NCI-H1436 (cell line): ENCODE data around the gene TCF20.

Source experiments
- DNase-seq: peaks from one replicate; lab custom pipeline; 2025; lab: John Stamatoyannopoulos, UW

TCF20 gene

GRCh38 chr22:42270510-42271190, at the start of gene TCF20:
TSS of gene TCF20 (minus strand) at chr22:42270653. CDS start at chr22:42215305, 55,348 bp downstream.
- DNase-seq: peak; percentile 75

DNA sequence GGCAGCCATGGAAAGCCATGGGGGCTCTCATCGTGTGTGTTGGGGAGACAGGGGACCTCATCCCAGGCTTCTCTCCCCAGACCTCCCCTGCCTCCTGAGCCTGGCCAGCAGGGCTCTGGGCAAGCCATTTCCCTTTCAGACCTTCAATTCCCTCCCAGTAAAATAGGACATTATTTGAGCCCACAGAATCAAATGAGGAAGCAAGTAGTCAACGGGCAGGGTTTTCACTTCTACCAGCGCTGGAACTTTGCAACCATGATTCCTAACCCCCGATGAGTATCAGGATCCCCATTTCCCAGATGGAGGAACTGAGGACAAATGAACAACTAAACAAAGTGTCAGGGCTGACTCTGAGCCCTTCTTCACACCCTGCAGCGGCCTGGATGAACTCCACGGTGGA, 48.9 kb upstream of the TCF20 start:
- no peak for DNase-seq

DNA sequence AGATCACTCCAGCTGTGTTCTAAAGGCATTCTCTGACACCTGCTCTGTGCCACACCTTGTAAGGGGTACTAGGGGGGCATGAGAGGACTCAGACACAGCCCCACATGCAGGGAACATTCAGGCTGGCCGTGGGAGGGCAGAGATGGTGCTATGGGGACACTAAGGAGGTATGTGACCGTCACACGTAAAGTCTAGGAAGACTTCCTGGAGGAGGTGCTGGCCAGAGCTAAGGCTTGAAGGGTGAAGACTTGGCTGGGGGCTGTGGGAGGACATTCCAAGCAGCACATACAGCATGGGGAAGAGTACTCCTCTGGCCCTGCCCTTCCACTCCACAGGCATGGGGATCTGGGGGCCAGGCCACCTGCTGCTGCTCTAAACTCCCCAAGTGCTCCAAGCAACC, 48.5 kb upstream of the TCF20 start:
- no peak for DNase-seq

DNA sequence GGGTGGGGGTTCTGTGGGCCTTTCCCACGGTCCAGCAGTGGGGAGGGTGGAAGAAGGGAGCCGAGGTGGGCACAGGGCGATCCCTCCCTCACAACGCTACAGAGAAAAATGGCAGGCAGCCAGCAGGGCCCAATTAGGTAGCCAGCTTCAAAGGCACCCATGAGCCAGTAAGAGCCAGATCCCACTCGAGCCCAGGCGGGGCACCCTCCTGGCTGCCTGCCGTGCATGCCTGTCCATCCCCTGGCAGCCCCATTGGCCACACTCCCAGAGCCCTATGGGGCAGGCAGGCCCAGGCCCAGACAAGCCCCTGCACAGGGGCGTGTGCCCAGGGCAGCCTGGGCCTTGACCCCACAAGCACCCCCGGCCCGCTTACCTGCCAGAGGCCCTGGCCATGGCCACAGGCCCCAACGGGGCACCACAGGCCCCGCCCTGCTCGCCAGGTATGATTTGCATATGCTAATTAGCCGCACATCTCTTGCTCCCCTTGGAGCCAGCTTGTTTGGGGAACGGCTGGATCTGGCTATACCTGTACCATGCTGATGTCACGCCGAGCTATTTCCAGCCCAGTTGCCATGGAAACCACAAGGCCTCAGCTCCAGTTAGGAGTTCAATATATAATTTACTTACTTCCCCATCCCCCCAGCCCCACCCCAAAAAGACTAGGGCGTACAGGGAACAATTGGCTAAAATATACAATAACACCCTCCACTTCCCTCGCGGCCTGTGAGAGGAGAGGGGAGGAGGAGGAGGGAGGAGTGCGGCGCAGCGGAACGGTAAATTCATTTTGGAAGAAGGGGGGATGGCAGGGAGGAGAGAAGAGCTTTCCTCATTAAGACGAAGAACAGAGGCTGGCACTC, 47.5 kb upstream of the TCF20 start:
- peak; percentile 78 for DNase-seq

DNA sequence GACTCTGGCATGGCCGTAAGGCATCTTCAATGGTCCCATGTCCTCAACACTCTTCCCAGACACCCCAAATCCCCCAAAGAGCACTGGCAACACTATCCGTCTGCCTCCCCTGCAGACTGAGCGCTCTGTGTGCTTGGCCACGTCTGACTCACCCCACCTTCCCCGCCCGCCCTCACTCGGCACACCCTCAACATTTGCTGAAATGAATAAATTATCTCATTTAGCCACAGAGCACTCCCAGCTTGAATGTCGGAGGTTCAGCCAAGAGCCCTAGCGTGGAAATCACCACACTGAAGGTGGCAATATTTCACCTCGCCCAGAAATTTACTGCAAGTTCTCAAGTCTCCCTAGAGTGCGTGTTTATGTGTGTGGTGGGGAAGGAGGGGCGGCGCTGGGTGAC, 46.6 kb upstream of the TCF20 start:
- peak; percentile 22 for DNase-seq

- DNase-seq: no peak
Observed at GRCh38 chr22:42315392-42315756, 44.9 kb upstream of the TCF20 start.

DNA sequence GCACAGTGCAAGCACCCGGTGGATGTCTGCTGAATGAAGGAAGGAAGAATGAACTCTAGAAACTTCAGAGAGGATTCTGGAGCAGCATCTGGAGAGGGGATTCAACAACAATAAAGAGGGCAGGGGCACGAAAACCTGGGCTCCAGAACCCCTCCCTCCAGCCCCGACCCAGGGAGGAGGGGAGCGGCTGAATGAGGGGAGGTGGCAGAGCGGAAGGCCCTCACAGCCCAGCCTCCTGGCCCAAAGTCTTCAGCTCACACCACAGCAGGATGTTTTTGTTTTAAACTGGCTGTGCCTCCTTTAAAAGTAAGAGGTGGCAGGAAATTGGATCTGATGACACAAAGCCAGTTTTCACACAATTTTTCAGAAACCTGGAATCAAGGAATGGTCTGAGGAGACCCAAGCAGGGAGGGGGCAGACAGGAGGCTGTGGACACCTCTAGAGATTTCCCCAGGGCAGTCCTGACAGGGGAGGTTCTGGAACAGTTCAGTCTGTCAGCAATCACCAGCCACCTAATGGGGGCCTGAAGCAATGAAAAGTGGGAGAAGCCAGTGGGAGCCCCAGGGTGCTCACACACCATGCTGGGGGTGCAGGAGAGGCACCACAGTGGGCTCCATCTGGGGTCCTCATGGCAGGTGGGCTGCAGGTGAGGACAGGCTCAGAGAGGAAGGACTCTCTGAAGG, 44.4 kb upstream of the TCF20 start:
- DNase-seq: no peak

DNA sequence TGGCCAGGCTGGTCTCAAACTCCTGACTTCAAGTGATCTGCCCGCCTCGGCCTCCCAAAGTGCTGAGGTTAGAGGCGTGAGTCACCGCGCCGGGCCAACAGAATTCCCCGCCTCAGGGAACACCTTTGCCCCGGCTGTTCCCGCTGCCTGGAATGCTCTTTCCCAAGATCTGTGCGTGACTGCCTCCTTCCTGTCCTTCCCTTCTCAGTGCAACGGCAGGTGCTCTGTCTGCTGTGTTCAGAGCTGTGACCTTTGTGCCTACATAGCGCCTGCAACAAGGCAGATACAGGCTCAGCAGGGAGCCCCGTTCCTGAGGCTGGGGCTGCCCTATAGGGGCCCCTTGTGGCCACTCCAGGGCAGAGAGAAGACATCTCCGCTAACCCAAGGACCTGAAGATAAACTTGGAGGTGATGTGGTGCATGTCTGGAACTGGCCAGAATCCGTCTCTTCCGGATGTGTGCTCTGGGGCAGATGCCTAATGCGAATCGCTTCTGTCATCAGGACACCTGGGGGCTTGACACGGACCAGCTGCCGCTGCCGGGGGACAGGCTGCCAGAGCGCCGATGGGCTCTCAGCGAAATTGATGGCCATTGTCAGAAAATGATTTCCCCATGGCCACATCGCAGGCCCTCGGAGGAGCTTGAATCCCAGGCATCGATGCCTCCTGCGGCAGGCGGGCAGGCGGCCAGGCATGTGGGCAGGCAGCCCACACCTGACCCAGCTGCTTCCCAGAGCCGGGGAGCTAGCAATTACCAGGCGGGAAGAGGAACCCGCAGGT, 43.5 kb upstream of the TCF20 start:
- no peak for DNase-seq

GRCh38 chr22:42313204-42313603, 42.8 kb upstream of the TCF20 start:
- no peak for DNase-seq

DNA sequence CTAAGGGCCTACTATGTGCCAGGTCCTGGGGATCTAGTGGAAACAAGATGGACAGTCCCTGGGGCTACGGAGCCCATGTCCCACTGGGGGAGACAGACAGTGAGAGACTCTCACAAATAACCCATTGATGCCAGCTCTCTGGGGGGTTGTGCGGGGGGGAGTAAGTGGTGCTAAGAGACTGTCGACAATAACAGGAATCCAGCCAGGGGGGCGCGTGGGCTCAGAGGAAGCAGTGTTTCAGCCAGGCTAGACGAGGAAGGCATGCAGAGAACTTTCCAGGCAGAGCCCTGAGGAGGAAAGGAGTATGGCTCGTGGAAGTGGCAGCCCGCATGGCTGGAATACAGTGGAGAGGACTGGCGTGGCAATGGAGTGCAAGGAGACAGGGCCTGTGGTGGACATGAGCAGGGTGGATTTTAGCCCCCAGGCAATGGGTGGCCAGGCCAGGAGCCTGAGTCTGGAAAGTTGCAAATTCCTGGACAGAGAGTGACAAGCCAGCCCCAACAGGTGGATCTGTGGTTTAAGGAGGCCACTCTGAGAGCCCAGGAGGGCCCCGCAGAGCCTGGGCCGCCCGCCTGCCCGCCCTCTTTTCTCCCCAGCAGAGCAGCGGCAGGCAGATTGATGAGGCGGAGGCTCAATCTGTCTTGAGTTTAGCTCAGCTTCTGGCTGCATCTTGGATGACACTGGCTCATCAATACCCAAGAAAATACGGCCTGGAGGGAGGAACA, 40.0 kb upstream of the TCF20 start:
- DNase-seq: no peak

DNA sequence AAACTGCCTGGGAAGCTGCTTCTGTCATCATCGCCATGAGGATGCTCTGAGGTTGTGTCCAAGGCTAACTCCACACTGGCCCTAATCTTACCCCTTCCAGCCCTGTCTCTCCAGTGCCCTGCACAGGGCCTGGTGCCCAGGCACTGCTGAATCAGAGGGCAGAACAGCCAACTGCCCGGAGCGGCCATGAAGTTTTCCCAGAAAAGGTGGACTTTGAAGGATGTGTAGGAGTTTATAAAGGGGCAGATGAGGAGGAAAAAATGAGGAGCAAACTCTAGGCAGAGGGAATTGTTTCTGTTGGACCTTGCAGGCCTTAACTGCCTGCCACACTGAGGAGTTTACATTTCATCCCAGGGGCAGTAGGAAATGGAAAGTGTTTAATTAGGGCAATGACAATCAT, 39.4 kb upstream of the TCF20 start:
- DNase-seq: no peak

DNA sequence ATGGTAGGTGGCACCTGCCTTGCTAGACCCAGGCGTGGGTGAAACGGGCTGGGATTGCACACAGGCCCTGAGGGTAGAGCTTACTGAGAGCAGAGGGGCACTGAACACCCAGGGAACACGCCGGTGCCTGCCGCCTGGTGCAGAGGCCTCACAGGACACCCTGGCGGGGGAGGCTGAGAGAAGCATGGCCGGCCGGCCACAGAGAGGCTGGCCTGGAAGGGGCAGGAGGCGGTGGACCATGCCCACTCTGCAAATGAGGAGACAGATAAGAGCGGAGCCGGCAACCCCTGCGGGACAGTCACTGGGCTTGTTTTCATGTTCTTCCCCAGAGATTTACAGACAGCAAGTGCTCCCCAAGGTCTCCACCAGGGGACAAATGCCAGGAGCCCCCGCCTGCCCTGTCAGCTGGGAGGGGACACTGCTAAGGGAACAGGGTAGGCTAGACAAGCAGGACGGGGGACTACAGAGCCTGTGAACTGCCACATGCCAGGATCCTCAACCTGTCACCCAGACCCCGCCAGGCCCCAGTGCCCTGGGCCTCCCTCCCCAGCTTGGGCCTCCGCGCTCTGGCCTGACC, 38.5 kb upstream of the TCF20 start:
- no peak for DNase-seq

- DNase-seq: no peak
Observed at GRCh38 chr22:42307806-42308563, 37.5 kb upstream of the TCF20 start.

DNA sequence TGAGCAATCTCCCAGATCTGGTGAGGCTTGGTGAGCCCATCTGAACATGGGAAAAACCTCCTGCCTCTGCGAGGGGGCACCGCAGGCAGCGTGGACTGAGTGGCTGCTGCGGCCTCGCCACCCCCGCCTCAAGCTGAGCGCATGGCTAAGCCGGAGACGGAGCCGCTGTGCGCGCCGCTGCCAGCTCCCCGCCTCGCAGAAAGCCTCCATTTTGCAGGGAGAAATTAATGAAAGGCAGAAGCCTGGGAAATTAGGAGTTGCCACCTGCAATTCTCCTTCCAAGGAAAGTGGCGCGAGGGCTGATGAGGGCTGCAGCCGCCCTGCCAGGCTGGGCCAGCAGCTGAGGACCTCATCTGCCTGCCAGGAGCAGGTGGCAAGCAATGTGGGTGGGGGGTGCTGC, 35.6 kb upstream of the TCF20 start:
- DNase-seq: no peak

DNA sequence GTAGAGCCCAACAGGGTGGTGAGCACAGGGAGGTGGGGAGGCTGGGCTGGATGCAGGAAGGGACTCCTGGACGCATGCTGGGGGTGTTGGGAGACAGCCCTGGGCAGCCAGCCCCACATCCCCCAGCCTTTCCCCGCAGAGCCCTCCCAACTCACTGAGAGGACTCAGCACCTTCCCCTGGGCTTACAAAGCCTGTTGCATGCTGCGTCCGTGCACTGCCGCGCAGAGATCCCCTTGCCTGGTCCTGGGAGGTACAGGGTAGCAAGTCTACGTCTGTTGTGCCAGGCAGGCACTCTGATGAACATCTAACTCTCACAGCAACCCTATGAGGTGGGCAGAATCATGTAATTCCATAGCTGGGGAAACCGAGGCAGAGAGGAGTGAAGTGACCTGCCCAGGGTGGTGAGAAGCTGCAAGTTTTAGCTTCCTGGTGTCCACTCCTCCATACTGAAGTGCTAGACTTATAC, 33.9 kb upstream of the TCF20 start:
- no peak for DNase-seq

DNA sequence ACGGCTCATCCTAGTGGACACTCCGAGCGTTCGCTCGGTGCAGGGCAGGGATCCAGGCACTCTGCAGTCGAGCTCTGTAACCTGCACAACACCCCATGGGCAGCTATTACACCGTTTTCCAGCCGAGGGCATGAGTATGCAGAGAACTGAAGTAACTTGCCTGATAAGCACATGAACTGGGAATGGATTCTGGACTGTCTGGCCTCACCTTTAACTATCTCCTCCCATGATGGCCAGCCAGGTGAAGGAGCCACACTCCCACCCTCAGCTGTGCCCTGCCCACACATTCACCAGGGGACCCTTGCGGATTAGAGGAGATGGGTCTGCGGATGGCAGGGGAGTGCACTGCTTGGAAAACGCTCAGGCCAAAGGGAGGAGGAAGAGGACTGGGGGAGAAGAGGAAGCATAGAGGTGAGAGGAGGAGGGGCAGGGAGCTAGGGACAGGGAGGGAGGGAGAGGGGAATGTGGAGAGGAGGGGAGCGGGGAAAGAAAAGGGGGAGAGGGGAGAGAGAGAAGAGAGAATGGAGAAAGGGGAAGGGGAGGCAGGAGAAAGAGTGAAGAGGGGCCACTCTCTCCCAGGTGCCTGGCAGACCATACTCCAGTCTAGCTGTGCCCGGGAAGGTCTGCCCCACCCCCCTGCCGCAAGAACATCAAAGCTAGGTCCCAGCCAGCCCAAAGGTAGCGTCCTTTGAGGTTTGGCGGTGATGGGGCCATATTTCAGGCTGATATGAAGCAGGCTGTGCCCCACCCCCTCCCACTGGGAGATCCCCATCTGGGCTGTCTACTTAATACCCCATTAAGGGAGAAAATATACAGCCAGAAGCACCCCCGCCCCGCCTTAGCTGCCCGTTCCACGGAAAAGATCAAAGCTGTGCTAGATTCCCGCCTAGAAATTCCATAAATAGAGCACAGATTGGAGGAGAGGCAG, 33.2 kb upstream of the TCF20 start:
- DNase-seq: no peak

DNA sequence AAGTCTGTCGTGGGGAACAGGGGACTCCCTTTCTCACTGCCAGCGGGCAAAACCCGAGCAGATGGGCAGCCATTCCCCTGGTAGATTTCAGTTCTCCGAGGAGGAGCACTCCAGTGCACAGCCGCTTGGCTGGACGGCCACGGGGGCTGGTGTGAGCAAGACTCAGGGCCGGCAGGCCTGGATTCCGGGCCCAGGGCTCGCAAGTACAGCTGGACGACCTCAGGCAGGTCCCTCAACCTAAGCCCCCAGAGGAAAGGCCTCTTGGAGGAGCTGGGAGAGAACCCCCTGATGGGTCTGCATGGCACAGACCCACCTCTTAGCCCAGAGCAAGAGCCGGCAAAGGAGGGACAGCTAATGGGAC, 31.3 kb upstream of the TCF20 start:
- no peak for DNase-seq

GRCh38 chr22:42301077-42301741, 30.8 kb upstream of the TCF20 start:
- DNase-seq: no peak
